Measurements from ENCODE around the gene KCNH4. TPM values are rescaled to one million over a fixed set of nuclear protein-coding genes. Genes with fewer than 3 reads are reported as not detected.

KCNH4 gene
- total RNA-seq, 3 donors from 2014 or later: 0.06 to 0.10 TPM; not detected in 1

GRCh38 chr17:42131232-42131631, 49.7 kb downstream of the KCNH4 start:
- H3K4me1 ChIP-seq (ENCODE audit: low read depth): peaks cover 38% of the 10 kb centered on the region
- intact Hi-C loops (cut with DNase I, micrococcal nuclease): no loop called here
- DNase-seq: no peak

GRCh38 chr17:42130310-42130936, 50.5 kb downstream of the KCNH4 start:
- intact Hi-C loops (cut with DNase I, micrococcal nuclease): no loop called here
- H3K9me3 ChIP-seq: no peaks in the 10 kb centered on the region
- peaks cover 31% of the 10 kb centered on the region for H3K4me1 ChIP-seq (ENCODE audit: low read depth)

More at GRCh38 chr17:42131232-42131631, 49.7 kb downstream of the KCNH4 start:
- Histone ChIP-seq H3K4me3 (no peak overlapping the region), H3K9me3 (no peaks in the 10 kb centered on the region), H3K36me3 (ENCODE audit: low read depth) (no peaks in the 10 kb centered on the region)
- no peak for TF ChIP-seq CTCF (IDR thresholded peaks at IDR 0.05)
- ATAC-seq: no peak

GRCh38 chr17:42129109-42129837, 51.7 kb downstream of the KCNH4 start:
- peaks cover 23% of the 10 kb centered on the region for H3K4me1 ChIP-seq (ENCODE audit: low read depth)
- intact Hi-C loops (cut with DNase I, micrococcal nuclease): no loop called here
- DNase-seq (no peak), ATAC-seq (no peak)
- no peaks in the 10 kb centered on the region for H3K9me3 ChIP-seq
- no peak overlapping the region for H3K4me3 ChIP-seq
- no peaks in the 10 kb centered on the region for H3K36me3 ChIP-seq (ENCODE audit: low read depth)
- TF ChIP-seq CTCF (IDR thresholded peaks at IDR 0.05): no peak

More at GRCh38 chr17:42130310-42130936, 50.5 kb downstream of the KCNH4 start:
- Histone ChIP-seq H3K4me3 (no peak overlapping the region), H3K36me3 (ENCODE audit: low read depth) (no peaks in the 10 kb centered on the region)
- ATAC-seq (no peak), DNase-seq (no peak)
- TF ChIP-seq CTCF (IDR thresholded peaks at IDR 0.05): no peak

- Histone ChIP-seq H3K4me1 (ENCODE audit: low read depth) (peaks cover 4% of the 10 kb centered on the region), H3K4me3 (no peak overlapping the region), H3K36me3 (ENCODE audit: low read depth) (no peaks in the 10 kb centered on the region), H3K9me3 (no peaks in the 10 kb centered on the region)
- DNase-seq (no peak), ATAC-seq (no peak)
- intact Hi-C loops (cut with DNase I, micrococcal nuclease): no loop called here
- TF ChIP-seq CTCF (IDR thresholded peaks at IDR 0.05): no peak
These were observed 53.5 kb downstream of the KCNH4 start for GRCh38 chr17:42127414-42127813.

- DNase-seq (no peak), ATAC-seq (no peak)
- Histone ChIP-seq H3K9me3 (no peaks in the 10 kb centered on the region), H3K36me3 (ENCODE audit: low read depth) (no peaks in the 10 kb centered on the region), H3K4me3 (no peak overlapping the region), H3K4me1 (ENCODE audit: low read depth) (peaks cover 3% of the 10 kb centered on the region)
- TF ChIP-seq CTCF (IDR thresholded peaks at IDR 0.05): no peak
- intact Hi-C loops (cut with DNase I, micrococcal nuclease): no loop called here
These were observed 54.1 kb downstream of the KCNH4 start for GRCh38 chr17:42126836-42127235.

All from mucosa of descending colon (tissue), 3 donors.